ENCODE data around the gene EYA2.

The EYA2 gene

GRCh38 chr20:47007826-47008655, 113.4 kb downstream of the EYA2 start:
- no peak for DNase-seq (ENCODE audit: low spot score)

DNA sequence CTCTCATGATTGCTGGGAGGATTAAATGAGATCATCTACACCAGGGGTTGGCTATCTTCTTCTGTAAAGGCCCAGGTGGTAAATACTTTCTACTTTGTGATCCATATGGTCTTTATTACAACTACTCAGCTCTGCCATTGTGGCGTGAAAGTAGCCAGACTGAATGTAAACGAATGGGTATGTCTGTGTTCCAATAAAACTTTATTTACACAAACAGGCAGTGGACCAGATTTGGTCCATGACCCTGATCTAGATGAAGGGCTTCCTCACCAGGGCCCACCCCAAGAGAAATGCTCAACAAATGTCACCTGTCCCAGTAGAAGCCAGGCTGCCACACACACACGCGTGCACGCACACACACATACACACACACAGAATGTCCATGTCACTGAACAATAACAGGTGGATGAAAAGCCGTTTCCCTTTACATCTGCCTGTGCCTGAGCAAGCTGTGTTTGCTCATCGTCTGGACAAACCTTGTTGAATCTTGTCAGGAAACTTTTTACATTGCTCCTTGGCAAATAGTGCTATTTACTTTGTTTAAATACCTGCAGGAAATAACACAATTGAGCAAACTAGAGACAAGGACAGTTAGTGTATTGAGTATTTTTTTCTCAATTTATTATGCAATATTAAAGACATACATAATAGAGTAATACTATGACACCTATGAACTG, 114.3 kb downstream of the EYA2 start:
- no peak for DNase-seq (ENCODE audit: low spot score)

- DNase-seq (ENCODE audit: low spot score) = no peak
Observed at GRCh38 chr20:47009784-47010183, 115.1 kb downstream of the EYA2 start.

GRCh38 chr20:47011984-47012383, 117.3 kb downstream of the EYA2 start:
- DNase-seq (ENCODE audit: low spot score) = no peak

DNA sequence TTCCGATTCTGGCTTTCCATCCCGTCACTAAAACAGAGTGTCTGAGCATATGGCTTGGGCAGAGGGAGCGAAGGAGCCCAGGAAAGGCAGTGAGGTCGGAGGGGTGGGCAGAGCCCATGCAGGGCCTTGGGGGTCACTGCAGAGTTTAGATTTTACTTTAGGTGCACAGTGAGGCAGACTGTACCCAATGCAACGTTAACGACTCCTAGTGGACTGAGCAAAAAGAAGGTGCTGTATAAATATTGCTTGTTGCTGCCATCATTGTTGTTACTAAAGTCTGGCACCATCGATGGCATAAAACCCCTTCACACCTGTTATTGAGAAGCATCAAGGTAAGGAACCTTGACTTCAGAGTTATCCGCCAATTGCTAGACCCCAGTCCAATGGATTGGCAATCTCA, 119.0 kb downstream of the EYA2 start:
- no peak for DNase-seq (ENCODE audit: low spot score)

GRCh38 chr20:47016068-47016664, 121.5 kb downstream of the EYA2 start:
- DNase-seq (ENCODE audit: low spot score) = no peak

GRCh38 chr20:47018381-47018780, 123.7 kb downstream of the EYA2 start:
- no peak for DNase-seq (ENCODE audit: low spot score)

DNA sequence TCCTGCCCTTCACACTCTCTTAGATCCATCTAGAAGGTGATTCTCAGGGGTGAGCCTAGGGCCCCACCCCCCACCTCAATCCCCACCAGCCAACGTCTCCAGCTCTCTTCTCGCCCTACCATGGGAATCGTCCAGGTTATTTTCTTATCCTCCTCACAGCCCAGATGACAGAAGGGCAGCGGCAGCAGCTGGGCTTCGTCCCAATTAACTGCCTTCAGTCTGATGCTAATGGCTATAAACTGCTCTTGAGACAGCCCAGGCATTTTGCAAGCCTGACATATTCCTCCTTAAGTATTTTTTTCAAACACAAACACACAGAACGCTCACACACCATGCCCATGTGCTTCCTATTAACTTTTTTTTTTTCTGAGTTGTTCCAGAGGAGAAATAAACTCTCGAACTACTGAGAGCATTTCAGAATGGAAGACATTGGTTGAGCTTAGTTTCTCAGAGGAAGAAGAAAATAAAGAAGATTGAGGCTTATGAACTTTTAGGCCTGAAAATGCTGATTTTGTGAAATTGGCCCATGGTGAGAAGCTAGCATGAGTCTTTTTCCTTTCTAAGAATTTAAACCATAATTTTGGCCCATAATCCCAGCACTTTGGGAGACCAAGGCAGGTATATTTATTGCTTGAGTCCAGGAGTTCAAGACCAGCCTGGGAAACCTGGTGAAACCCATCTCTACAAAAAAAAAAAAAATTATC, 124.6 kb downstream of the EYA2 start:
- DNase-seq (ENCODE audit: low spot score) = no peak

- no peak for DNase-seq (ENCODE audit: low spot score)
Observed at GRCh38 chr20:47020231-47020630, 125.6 kb downstream of the EYA2 start.

- no peak for DNase-seq (ENCODE audit: low spot score)
Observed at GRCh38 chr20:47021850-47022249, 127.2 kb downstream of the EYA2 start.

GRCh38 chr20:47024461-47024937, 129.9 kb downstream of the EYA2 start:
- DNase-seq (ENCODE audit: low spot score) = no peak

DNA sequence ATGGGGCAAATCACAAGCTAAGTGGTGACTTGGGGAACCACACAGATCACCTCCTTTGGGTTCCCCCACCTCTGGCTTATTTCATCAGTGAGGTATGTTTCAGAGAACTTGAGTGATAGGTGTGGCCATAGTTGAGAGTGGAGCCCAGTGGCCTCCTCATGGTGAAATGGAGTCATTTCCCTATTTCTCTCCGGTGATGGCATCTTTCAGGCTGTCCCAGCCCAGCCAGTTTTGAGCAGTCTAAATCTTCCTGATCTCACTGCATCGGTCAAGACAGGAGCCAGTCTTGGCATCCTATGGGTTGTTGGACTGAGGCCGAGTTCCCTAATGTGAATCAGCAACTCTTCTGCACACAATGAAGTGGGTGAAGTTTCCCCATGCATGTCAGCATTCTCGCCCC, 132.4 kb downstream of the EYA2 start:
- DNase-seq (ENCODE audit: low spot score) = no peak

GRCh38 chr20:47027456-47027855, 132.8 kb downstream of the EYA2 start:
- no peak for DNase-seq (ENCODE audit: low spot score)

DNA sequence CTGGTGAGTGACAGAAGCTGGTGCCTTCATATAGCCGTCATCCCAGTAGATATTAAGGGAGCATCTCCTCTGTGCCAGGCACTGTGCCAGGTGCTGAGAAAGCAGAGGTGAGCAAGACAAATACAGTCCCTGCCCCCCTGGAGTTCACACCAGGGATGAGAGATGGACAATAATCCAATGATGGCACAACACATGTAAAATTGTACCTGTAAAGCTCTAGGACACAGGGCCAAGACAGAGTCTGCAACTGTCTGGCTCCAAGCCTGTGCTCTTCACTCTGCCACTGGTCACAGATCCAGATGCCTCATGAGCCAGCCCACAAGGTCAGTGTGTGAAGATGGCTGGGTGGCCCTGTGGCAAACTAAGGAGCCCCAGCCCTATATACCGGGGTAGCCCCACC, 133.8 kb downstream of the EYA2 start:
- DNase-seq (ENCODE audit: low spot score) = no peak

DNA sequence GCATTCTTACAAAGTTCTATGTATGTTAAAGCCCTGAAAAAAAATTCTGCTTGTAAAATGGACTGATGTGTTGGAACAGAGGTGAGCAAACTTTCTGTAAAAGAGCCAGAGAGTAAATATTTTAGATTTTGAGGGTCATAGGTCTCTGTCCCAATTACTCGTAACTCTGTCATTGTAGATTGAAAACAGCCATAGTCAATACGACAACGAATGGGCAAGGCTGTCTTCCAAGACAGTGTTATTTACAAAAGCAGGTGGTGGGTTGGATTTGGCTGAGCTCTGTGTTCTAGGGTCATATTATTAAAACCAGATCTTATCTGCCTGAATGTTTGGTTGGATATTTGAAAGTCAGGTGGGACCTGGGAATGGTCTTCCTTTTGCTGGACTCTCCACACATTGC, 135.2 kb downstream of the EYA2 start:
- DNase-seq (ENCODE audit: low spot score) = no peak

DNA sequence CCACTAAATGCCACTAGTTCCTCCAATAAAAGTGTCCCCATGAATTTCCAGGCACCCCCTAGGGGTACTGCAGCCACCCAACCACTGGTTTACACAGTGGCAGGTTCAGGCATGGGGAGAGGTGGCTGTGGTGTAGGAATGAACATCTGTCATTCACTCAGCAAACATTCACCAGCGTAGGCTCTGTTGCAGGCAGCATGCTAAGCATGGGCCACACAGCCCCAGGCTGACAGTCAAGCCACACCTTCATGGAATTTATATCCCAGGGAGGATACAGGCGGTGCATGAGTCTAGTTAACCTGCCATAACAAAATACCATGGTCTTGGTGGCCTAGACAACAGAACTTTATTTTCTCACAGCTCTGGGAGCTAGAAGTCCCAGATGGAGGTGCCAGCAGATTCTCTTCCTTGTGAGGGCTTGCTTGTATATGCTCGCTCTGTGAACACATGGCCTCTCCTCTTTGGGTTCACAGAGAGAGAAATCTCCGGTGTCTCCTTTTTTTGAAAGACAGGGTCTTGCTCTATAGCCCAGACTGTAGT, 135.7 kb downstream of the EYA2 start:
- DNase-seq (ENCODE audit: low spot score) = no peak

GRCh38 chr20:47031004-47031403, 136.4 kb downstream of the EYA2 start:
- DNase-seq (ENCODE audit: low spot score) = no peak

GRCh38 chr20:47031821-47032220, 137.2 kb downstream of the EYA2 start:
- DNase-seq (ENCODE audit: low spot score) = no peak

DNA sequence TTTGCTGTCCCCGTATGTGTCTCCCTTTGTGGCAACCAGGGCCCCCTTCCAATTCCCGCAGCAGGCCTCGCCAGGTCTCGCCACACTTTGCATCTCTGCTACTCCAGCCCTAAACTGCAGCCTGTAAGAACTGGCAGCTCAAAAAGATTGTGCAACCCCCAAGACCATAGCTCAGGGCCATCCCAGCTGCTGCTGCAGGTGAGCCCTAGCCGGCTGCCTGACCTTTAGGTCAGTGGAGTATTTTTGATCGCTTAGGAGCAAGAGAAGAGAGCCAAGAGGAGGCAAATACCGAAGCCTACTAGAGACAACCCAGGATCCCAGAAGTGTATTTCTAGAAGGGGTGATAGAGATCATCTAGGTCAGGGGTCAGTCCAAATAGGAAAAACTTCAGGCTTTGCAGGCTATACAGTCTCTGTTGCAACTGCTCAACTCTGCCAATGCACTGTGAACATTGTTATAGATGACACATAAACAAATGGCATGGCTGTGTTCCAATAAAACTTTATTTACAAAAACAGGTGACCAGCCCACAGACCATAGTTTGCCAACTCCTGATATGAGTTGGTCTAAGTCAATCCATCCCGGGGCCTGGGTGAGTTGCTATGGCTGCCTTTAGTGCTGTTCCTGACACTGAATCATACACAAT, 138.4 kb downstream of the EYA2 start:
- DNase-seq (ENCODE audit: low spot score) = no peak

- DNase-seq (ENCODE audit: low spot score) = no peak
Observed at GRCh38 chr20:47033665-47034064, 139.0 kb downstream of the EYA2 start.

GRCh38 chr20:47035026-47035590, 140.5 kb downstream of the EYA2 start:
- DNase-seq (ENCODE audit: low spot score) = no peak
